OCI-M2 (cell line): ENCODE results near the gene CPN1.
"Not testable (repeated sequence)": the region's sequence is repeated elsewhere in the genome, so short reads cannot be mapped to it uniquely, and the experiment has no call there.

Experiments used
- DNase-seq: peaks from one replicate; lab custom pipeline; 2025; ENCODE audit not compliant: unreplicated experiment; lab: John Stamatoyannopoulos, UW

CPN1 gene

DNA sequence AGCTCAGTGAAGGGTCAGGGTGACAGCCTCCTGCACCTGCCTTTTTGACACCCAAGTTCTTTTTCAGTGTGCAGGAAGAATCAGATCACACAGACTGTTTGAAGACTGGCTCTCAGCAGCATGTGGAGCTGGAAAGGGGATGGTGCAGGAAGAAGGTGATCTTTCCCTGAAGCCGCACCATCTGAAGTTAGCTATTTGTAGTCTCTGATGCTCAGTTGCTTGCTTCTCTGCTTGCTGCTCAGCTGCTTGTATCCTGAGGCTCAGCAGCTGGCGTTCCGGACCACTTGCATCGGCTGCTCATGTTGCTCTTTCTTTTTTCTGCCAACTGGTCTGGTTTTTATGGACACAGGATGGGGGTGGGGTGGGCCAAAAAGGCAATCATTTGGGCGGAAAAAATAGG, 56.1 kb downstream of the CPN1 start:
- no peak for DNase-seq

DNA sequence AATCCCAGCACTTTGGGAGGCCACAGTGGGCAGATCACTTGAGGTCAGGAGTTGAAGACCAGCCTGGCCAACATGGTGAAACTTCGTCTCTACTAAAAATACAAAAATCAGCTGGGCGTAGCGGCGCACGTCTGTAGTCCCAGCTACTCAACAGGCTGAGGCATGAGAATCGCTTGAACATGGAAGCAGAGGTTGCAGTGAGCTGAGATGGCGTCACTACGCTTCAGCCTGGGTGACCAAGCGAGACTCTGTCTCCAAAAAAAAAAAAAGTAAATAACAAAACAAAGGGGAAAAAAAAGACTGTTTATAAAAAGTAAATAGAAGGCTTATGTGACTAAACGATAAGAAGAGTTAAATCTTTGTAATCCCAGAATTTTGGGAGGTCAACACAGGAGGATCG, 56.9 kb downstream of the CPN1 start:
- no peak for DNase-seq

DNA sequence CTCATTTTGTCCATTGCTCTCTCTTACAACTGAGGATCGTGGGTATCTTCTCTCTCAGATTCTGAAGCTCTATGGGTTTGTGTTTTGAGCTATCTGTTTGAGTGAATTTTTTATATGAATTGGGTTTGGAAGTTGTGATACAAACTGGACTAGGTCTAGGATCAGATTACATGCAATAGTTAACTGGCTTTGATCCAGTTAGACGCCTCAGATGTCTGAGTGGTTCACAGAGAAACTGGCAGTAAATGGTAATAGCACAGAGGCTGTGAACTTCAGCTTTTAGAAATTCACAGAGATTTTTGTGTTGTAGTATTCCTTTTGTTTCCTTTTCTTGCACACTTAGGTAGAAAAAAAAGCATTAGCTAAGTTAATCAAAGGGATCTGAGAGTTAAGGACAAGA, 59.3 kb downstream of the CPN1 start:
- no peak for DNase-seq

DNA sequence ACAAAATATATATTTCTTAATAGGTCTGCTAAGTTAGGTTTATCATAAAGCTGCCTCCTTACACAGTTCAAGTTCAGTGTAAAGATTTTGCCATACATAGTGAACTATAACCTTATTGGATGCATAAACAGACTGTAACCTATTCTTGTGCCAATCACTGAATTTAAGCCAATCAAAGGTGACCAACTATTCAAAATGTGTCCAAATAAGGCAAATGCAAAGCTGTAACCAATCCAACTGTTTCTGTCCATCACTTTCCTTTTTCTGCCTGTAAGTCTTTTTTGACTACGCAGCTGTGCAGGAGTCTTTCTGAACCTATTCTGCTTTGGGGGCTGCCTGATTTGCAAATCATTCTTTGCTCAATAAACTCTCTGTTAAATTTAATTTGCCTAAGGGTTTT, 60.3 kb downstream of the CPN1 start:
- no peak for DNase-seq

DNA sequence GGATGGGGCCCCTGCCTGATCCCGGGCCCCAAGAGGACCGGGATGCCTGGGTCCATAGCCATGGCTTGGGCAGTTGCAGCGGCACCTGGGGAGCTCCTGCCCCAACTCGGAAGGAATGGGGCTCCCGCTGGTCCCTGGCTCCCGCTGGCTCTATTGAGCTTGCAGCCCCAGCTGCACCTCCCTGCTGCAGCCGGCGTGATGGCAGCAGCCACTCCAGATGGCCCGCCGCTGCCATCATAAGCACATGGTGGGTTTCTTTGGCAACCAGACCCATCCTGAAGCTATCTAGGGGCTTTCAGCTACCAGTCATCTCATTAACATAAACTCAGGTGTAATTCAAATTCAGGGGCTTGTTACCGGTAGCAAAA, 60.8 kb downstream of the CPN1 start:
- no peak for DNase-seq

DNA sequence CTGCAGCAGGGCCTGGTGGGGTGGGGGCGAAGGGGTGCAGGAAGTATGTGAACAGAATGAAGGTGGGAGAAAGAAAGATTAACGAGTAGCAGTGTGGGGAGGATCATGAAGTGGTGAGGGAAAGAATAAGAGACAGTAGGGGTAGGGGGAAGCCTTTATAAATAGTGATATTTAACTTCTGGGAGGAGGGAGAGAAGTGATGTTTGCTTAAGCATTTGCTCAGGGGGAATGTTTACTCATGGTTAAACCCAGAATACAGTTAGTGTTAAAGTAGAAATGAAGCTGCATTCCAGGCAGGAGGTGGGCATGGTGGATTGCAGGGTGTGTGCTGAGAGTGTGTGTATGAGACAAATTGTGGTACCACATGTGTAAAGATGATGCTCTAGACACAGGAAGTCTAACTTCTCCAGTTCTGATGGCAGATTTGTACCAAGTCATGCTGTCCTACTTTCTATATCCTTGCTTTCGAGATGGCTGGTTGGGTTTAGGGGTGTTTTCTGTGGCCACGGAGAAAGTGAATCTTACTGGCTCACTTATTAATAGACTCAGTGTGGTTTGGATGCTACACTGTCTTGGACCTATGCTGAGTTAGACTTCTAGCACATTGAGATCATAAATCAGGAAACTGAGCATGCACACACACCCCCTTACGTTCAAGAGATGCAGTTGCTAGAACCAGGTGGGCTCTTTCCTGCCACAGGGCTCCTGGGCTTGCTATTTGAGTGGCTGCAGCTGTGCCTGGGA, 61.4 kb downstream of the CPN1 start:
- DNase-seq: no peak

DNA sequence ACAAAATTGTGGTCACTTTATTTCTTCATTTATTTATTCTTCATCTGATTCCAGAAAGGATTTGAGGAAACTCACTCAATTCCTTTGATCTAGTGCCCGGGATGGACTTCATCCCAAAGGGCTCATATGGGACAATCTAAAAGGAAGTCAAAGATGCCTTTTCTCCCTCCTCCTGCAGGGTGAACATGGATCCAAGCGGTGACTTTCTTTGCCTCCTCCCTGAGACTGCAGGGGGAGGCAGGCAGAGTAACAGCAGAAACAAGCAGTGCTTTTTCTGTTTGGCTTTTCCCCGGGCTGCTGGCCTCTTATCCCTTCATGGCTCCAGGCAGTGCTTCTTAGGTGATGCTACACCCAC, 61.9 kb downstream of the CPN1 start:
- DNase-seq: no peak

DNA sequence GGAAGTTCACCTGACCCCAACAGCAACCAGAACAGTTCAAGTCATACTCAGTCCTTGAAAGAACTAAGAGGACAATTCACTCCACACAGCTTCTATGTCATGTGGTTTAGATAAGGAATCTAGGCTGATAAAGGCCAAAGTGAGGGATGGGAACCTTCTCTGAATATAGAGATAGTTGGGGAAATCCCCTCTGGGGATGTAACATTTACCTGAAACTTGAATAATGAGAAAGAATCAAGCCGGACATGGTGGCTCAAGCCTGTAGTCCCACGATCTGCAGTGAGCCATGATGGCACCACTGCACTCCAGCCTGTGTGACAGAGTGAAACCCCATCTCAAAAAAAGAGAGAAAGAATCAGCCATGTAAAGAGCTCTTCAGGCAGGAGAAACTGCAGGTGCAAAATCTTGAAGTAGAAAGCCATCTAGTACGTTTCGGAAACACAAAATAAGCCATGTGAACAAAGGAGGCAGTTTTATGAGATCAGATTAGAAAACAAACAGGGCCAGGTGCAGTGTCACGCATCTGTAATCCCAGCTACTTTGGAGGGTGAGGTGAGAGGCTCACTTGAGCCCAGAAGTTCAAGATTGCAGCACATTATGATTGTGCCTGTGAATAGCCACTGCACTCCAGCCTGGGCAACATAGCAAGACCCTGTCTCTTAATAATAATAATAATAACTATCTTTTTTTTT, 67.5 kb downstream of the CPN1 start:
- DNase-seq: no peak

DNA sequence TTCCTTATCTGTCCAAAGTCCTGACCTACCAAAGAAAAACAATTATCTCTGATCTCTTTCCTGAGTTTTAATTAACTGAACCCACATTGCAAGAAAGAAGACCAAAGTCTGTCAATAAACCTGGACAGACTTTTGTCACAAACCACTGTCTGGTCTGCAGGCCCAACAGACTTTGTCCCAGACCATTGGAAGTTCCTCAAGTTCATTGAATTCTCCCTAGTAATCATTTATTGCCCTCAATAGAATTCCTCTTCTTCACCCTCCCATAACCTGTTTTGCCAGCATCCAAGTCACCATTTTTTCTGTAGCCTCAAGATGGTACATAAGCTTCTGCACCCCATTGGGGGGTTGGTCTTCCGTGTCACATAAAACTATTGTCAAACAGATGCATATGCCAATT, 68.0 kb downstream of the CPN1 start:
- DNase-seq: no peak

DNA sequence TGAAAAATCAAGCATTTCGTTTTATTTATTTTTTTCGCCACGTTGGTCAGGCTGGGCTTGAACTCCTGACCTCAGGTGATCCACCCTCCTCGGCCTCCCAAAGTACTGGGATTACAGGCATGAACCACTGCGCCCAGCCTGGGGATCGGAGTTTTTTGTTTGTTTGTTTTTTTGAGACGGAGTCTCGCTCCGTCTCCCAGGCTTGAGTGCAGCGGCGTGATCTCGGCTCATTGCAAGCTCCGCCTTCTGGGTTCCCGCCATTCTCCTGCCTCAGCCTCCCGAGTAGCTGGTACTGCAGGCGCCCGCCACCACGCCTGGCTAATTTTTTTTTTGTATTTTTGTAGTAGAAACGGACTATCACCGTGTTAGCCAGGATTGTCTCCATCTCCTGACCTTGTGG, 69.8 kb downstream of the CPN1 start:
- not testable (repeated sequence) for DNase-seq

DNA sequence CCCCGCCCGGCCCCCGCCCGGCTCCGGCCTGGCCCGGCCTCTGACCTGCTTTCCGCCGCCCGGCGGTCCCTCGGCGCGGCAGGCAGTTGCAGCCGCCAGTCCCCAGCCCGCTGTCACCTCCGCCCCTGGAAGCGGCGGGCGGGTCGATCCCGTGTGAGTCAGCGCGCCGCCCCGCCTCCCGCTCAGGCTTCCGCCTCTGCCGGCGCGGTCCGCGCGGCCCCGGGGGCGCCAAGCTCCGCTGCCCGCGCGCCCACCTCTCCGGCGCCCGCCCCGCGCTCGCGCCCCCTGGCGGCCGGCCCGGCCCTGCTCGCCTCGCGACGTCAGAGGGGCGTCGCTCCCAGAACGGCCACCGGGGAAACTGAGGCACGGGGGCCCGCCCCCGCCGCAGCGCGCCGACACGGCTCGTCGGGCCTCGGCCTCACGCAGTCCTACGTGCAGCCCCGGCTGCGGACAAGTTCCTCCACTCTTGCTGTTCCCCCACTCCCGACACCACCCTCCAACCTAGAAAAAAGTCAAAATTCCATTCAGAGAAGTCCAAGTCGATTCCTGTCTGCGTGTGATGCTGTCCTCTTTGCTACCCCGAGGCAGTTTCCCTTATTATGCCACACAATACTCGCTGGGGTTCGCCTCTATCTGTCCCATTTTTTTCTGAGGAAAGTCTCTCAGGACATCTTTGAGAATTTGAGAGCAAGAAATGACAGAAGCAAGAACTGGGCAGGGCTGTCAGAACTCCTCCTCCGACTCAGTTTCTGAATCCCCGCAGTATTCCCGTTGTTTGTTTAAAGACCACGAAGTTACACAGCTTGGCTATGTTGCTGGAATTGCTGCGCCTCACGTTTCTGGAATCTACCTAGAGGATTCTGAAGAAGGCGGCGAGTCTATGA, 71.6 kb downstream of the CPN1 start, which contains the start of gene DNMBP:
Gene DNMBP (minus strand): TSS at position 155 of the 884 bp plus-strand sequence. CDS start 37,823 bp downstream, outside the sequence.
- DNase-seq: no peak

DNA sequence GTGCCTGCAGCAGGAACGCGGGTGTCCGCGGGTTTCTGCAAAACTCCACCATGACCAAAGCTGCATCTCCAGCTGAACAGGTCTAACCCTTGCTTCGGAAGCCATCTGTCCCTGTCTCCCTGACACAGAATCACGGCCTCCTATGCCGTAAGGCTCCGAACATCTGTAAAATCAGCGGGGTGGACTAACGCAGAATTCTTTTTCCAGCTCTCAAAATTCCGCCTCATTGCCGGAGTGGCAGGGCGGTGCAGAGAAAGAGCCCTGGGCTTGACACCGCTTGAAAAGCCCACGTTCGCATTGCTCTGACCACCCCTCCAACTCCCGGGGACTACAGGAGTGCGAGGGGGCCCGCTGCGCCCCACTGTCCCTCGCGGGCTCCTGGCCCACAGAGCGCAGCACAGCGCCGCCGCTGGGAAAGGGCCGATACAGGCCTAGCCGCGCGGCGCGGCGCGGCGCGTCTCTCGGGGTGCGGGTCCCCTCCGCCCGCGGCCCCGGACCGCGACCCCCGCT, 72.3 kb downstream of the CPN1 start:
- no peak for DNase-seq

DNA sequence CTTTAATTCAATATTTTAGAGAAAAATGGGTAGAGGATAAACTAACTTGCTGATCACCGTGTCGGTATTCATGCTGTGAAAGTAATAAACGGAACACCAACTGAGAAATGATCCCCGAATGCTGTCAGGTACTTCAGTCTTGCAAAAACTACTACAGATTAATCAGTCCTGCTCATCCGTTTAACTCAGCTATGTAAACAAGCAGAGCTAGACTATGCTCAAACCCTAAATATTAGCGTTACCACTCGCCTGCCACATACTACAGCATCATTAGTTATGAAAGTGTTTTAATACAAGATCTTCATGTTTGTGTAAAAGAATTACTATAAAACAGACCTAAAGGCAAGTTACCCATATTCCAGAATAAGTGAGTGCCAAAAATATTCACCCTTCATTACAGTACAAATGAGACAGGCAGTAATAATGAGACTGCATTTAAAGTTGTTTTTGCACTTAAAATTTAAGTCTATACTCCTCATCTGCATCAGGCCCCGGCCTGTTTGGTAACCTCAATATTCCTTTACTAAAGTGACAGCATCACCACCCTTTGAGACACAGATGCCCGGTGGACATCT, 72.9 kb downstream of the CPN1 start:
- DNase-seq: no peak

DNA sequence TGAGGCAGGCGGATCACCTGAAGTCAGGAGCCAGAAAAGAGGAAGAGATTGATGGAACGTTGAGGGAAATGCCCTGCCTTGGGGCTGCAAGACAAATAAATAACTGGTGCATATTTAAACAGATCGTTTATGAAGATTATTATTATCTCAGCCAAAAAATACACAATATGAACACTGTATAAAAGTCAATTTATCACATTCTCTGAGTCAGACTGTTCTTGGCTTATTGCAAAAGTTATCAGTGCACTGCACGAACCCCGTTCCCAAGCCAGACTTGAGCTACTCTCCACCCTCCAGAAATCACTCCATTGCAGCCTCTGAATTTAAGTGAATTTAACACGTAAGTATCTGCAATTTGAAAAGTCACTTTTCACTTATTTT, 73.5 kb downstream of the CPN1 start:
- DNase-seq: no peak

DNA sequence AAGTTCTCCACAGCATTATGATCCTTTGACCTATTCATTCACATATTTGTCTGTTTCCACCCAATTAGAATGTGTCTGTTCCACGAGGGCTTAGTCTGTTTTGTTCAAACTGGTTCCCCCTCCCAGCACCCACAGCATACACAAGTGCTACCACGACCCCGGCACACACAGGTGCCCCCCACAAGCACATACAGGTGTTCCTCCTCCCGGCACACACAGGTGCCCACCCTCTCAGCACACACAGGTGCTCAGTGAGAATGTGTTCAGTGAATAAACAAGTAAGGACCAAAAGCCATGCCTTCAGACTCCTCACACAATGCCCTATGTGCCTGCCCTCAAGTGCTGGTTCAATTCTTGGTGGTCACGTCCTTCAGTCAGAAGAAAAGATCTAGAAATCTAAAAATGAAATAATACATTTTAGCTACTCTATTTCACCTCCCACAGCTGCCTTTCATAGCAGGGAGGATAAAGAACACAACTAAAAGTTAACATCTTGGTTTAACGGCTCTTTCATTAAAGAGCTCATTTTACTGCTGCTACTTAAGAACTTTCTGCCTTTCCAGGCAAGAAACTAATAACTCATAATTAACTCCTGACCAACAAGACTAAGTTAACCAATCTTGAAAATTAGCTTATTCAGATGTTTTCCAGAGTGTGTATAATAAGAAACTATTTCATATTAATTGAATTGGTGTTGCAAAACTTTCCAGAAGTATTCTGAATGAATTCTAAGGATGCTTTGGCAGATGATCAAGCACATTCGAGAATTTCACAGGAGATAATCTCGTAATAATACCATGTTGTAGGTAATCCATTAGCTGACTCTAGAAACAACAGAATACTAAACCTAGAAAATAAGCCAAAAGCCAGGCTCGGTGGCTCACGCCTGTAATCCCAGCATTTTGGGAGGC, 74.2 kb downstream of the CPN1 start:
- DNase-seq: no peak

DNA sequence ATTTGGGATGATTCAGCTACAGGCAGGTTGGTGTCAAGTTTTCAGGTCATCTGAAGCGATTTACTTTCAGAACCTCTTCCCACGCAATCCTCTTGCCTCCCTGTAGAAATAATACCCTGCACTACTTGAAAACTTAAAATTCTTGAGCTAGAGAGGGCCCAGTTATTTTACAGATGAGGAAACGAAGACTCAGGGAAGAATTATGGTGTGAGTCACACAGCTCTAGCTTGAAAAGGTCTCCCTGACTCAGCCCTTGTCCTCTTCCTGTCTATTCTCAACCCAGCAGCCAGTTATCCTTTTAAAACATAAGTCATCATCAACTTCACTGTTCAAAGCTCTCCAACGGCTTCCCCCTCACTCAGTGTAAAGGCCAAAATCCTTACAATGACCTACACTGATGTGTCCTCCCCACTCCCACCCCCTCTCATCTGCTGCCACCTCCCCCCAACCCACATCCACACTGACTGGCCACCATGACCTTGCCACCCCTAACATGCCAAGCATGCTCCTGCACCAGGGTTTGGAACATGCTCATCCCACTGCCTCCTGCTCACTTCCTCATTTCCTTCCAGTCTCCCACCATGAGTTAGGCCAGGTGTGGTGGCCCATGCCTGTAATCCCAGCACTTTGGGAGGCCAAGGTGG, 75.3 kb downstream of the CPN1 start:
- no peak for DNase-seq

DNA sequence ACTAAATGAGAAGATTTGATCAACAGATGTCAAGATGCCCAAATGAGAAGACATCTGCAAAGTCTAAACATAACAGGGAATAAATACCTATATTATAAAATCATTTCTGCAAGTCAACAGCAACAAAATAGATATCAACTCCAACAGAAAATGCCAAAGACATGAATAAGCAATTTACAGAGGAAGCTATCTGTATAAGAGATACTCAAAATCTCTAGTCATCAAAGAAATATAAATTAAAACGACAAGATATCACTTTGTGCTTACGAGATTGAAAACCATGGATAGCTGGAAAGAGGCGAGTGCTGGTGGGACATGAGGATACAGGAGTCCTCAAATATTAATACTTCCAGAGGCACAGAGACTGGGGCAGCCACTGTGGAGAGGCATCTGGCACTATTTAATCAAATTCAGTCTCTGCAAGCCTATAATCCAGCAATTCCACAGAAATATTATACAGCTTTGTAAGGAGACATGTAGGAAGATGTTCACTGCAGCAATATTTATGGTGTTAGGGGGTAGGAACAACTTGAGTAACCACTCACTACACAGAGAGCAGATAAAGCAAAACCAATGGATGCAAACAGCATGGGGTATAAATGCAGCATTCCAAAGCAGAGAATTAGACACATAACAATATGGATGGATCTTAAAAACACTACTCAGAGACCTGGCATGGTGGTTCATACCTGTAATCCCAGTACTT, 76.7 kb downstream of the CPN1 start:
- no peak for DNase-seq

DNA sequence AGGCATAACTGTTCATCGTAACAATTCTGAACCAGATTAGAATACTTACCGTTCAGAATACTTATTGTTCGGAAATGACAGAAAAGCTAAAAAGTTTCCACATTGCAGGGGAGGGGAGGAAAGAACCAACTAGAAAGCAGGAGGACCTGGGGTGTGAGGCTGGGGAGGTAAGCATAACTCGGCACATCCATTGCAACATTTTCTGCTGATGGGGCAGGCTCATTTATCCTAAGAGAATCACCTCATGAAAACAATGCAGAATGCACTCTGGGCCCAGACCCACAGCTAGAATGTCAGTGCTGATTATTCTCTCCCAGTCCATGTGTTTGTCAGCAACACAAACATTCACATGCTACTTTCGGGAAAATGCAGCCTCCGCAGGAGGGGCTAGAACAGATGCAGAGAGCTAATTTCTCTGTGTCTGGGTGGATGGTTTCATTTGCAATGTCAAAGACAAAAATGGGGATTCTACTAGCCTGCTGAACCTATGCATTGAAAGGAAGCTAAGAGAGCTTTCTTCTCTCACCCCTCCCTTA, 81.5 kb downstream of the CPN1 start:
- DNase-seq: no peak
